HepG2 (cell line): Measurements from ENCODE around the gene GSTA1.
A peak's percentile ranks its signal among the peaks of the same experiment; 100 is the strongest.
"Not testable (repeated sequence)": the region's sequence is repeated elsewhere in the genome, so short reads cannot be mapped to it uniquely, and the experiment has no call there.

Experiments
- HNRNPH1 ChIP-seq: fragments of 200-400 bp; formaldehyde crosslinking; optimal IDR thresholded peaks from 2 replicates; pipeline ENCODE3; 2017; ENCODE audit warnings: mild to moderate bottlenecking, low read depth, low read length
- SMAD3 ChIP-seq: sonication (generic); formaldehyde crosslinking; IDR thresholded peaks from 2 replicates; pipeline ENCODE4 v1.4.0; 2020; ENCODE audit warnings: missing genetic modification reagents
- ZNF263 ChIP-seq: sonication (generic); formaldehyde crosslinking; IDR thresholded peaks from 2 replicates; pipeline ENCODE4 v1.4.0; 2020; ENCODE audit warnings: missing genetic modification reagents

GRCh38 chr6:52776711-52777351 lies 26.8 kb downstream of the GSTA1 start:
- TF ChIP-seq SMAD3 (CRISPR knock-in tag) = 0 out of 2 replicates have a peak, but pooled peaks have one; percentile 23
- TF ChIP-seq ZNF263 (CRISPR knock-in tag); HNRNPH1: not testable (repeated sequence)
